ENCODE measurements around the gene CHRNB2. TPM values are rescaled to one million over a fixed set of nuclear protein-coding genes. Genes with fewer than 3 reads are reported as not detected.

CHRNB2 gene
- total RNA-seq, 2 donors from 2014 or later, result 0.52 to 7.6 TPM

DNA sequence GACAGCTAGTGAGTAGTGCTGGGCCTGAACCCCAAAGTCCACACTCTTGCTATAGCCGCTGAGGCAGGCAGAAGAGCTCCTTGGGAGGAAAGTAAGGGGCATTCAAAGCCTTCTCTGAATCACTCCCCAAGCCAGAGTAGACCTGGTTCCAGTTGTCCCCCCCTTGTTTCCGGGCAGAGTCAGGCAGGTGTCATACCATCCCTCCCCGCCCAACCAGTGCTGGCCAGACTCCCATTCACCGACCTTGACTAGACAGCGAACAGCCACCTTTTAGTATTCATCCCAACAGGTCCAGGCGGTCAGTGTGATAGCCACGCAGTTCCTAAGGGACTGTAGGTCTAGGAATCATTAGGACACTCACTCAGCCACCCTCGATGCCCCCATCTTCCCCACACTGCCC is 11.8 kb downstream of the CHRNB2 start:
- DNase-seq, result no peak
- H3K4me3 ChIP-seq, result no peak overlapping the region
- no peaks in the 10 kb centered on the region for H3K27me3 ChIP-seq
- peaks cover 7 to 34% of the 10 kb centered on the region in 2 donors for H3K36me3 ChIP-seq (replicated peaks in 1 of 2; ENCODE audit: insufficient read depth in 1 of 2, low read depth in 2 of 2)
- no peak for ATAC-seq
- H3K4me1 ChIP-seq, result no peaks in the 10 kb centered on the region
- TF ChIP-seq POLR2A (IDR thresholded peaks at IDR 0.05), result no peak
- TF ChIP-seq, protein P1, sequence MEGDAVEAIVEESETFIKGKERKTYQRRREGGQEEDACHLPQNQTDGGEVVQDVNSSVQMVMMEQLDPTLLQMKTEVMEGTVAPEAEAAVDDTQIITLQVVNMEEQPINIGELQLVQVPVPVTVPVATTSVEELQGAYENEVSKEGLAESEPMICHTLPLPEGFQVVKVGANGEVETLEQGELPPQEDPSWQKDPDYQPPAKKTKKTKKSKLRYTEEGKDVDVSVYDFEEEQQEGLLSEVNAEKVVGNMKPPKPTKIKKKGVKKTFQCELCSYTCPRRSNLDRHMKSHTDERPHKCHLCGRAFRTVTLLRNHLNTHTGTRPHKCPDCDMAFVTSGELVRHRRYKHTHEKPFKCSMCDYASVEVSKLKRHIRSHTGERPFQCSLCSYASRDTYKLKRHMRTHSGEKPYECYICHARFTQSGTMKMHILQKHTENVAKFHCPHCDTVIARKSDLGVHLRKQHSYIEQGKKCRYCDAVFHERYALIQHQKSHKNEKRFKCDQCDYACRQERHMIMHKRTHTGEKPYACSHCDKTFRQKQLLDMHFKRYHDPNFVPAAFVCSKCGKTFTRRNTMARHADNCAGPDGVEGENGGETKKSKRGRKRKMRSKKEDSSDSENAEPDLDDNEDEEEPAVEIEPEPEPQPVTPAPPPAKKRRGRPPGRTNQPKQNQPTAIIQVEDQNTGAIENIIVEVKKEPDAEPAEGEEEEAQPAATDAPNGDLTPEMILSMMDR (IDR thresholded peaks at IDR 0.05), result no peak
- intact Hi-C loops (cut with DNase I), result no loop called here
- WGBS, 2 donors, result 65 to 81% methylated on average over 8 of the region's 8 CpGs
- no peak overlapping the region for H3K27ac ChIP-seq
- H3K9me3 ChIP-seq, result no peaks in the 10 kb centered on the region

- H3K27me3 ChIP-seq, result no peaks in the 10 kb centered on the region
- no peaks in the 10 kb centered on the region for H3K4me1 ChIP-seq
- H3K27ac ChIP-seq, result no peak overlapping the region
- no peaks in the 10 kb centered on the region for H3K9me3 ChIP-seq
- WGBS, 2 donors, result 56 to 63% methylated on average over 2 to 3 of the region's 3 CpGs
- DNase-seq (no peak), ATAC-seq (no peak)
- intact Hi-C loops (cut with DNase I), result loop anchor here (10.0 kb wide), 1 partner anchor 57 kb away; no protein-coding TSS in a partner anchor
- H3K4me3 ChIP-seq, result no peak overlapping the region
- H3K36me3 ChIP-seq (replicated peaks in 1 of 2; ENCODE audit: insufficient read depth in 1 of 2, low read depth in 2 of 2), result peaks cover 9 to 51% of the 10 kb centered on the region in 2 donors
- TF ChIP-seq POLR2A (IDR thresholded peaks at IDR 0.05), result no peak
- TF ChIP-seq, protein P1 (IDR thresholded peaks at IDR 0.05), result no peak
These were observed 14.2 kb downstream of the CHRNB2 start for GRCh38 chr1:154581766-154582165.

- Histone ChIP-seq H3K4me3 (no peak overlapping the region), H3K27ac (no peak overlapping the region), H3K9me3 (no peaks in the 10 kb centered on the region), H3K4me1 (no peaks in the 10 kb centered on the region), H3K27me3 (no peaks in the 10 kb centered on the region), H3K36me3 (replicated peaks in 1 of 2; ENCODE audit: insufficient read depth in 1 of 2, low read depth in 2 of 2) (peaks cover 9 to 61% of the 10 kb centered on the region in 2 donors)
- ATAC-seq, result no peak
- TF ChIP-seq POLR2A (IDR thresholded peaks at IDR 0.05), result no peak
- TF ChIP-seq, protein P1 (IDR thresholded peaks at IDR 0.05), result no peak
- WGBS, 2 donors, result 89 to 91% methylated on average over 6 of the region's 6 CpGs
- intact Hi-C loops (cut with DNase I), result loop anchor here (10.0 kb wide), 1 partner anchor 58 kb away; no protein-coding TSS in a partner anchor
- DNase-seq, result no peak
These were observed 15.3 kb downstream of the CHRNB2 start for GRCh38 chr1:154582885-154583284.

DNA sequence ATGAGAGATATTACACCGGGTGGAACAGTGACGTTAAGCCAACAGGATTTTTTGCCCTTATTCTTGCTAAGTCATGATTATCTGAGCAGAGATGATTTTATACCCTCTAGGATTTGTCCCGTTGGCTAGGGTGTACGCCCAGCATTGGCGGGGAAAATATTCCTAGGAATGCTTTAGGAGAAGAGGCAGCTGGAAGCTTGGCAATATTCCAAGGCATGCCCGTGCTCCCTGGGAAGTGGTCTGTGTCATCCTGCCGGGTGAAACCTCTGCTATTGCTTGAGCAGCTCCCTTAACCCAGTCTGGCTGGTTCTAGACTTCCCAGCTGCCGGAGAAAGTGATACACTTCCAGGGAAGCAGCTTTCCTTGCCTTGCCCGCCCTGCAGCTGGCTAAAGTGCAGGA is 16.2 kb downstream of the CHRNB2 start:
- H3K27me3 ChIP-seq, result no peaks in the 10 kb centered on the region
- TF ChIP-seq, protein P1 (IDR thresholded peaks at IDR 0.05), result no peak
- no peak for TF ChIP-seq POLR2A (IDR thresholded peaks at IDR 0.05)
- ATAC-seq, result no peak
- no peak overlapping the region for H3K27ac ChIP-seq
- intact Hi-C loops (cut with DNase I), result loop anchor here (10.0 kb wide), 1 partner anchor 59 kb away; no protein-coding TSS in a partner anchor
- 57 to 62% methylated on average over 8 to 9 of the region's 9 CpGs for WGBS, 2 donors
- H3K4me3 ChIP-seq, result no peak overlapping the region
- no peak for DNase-seq
- H3K4me1 ChIP-seq, result no peaks in the 10 kb centered on the region
- H3K36me3 ChIP-seq (replicated peaks in 1 of 2; ENCODE audit: insufficient read depth in 1 of 2, low read depth in 2 of 2), result peaks cover 12 to 69% of the 10 kb centered on the region in 2 donors
- no peaks in the 10 kb centered on the region for H3K9me3 ChIP-seq
